ENCODE results near the gene PTPRF.

Gene PTPRF

GRCh38 chr1:43576521-43576920 lies 45.8 kb downstream of the PTPRF start:
- no peak for DNase-seq (ENCODE audit: low read depth in 2 of 3, low spot score in 1 of 3)

- no peak for DNase-seq (ENCODE audit: low read depth in 2 of 3, low spot score in 1 of 3)
Observed at GRCh38 chr1:43577655-43578542, 47.2 kb downstream of the PTPRF start.

GRCh38 chr1:43580039-43580438 lies 49.4 kb downstream of the PTPRF start:
- no peak for DNase-seq (ENCODE audit: low read depth in 2 of 3, low spot score in 1 of 3)

GRCh38 chr1:43582162-43582566 lies 51.5 kb downstream of the PTPRF start:
- peak in 2 of 3 donors; percentile 18 to 59 for DNase-seq (ENCODE audit: low read depth in 2 of 3, low spot score in 1 of 3)

GRCh38 chr1:43583058-43583457 lies 52.4 kb downstream of the PTPRF start:
- DNase-seq (ENCODE audit: low read depth in 2 of 3, low spot score in 1 of 3): no peak

GRCh38 chr1:43584204-43584603 lies 53.5 kb downstream of the PTPRF start:
- no peak for DNase-seq (ENCODE audit: low read depth in 2 of 3, low spot score in 1 of 3)

DNA sequence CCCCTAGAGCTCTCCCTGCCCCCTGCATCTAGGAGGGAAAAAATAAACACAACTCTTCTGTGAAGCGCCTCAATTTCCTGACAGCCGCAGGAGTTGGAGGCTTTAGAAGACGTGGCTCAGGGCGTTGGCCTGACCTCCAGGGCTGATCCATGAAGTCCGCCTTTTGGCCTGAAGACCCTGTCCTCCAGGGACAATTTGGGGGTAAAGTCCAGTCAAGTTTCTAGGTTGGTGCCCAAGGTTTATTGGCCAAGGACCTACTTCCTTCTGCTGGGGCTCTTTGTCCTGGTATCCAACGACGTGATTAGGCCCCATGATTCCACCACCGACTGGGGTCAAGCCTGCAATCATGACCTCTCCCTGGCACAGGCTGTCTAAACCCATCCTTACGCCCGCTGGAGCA lies 54.9 kb downstream of the PTPRF start:
- DNase-seq (ENCODE audit: low read depth in 2 of 3, low spot score in 1 of 3): no peak

- no peak for DNase-seq (ENCODE audit: low read depth in 2 of 3, low spot score in 1 of 3)
Observed at GRCh38 chr1:43586136-43586731, 55.6 kb downstream of the PTPRF start.

DNA sequence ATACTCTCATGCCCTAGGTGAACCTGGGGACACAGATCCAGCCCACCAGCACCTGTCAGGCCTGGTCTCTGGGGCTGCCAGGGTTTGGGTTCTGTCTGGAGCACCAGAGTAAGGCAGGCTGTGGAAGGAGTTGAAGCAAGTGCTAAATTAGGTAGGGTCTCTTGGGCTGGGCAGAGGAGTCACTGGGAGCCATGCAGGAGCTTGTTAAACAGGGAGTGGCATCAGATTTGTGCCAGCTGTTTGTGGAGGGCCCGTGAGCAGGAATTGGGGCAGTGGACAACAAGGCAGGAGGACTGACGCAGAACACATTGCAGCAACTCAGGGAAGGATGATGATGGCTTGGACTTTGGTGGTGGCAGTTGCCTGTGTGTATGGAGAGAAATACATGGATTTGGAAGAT lies 56.3 kb downstream of the PTPRF start:
- no peak for DNase-seq (ENCODE audit: low read depth in 2 of 3, low spot score in 1 of 3)

- no peak for DNase-seq (ENCODE audit: low read depth in 2 of 3, low spot score in 1 of 3)
Observed at GRCh38 chr1:43587594-43587993, 56.9 kb downstream of the PTPRF start.

GRCh38 chr1:43588592-43588991 lies 57.9 kb downstream of the PTPRF start:
- no peak for DNase-seq (ENCODE audit: low read depth in 2 of 3, low spot score in 1 of 3)

DNA sequence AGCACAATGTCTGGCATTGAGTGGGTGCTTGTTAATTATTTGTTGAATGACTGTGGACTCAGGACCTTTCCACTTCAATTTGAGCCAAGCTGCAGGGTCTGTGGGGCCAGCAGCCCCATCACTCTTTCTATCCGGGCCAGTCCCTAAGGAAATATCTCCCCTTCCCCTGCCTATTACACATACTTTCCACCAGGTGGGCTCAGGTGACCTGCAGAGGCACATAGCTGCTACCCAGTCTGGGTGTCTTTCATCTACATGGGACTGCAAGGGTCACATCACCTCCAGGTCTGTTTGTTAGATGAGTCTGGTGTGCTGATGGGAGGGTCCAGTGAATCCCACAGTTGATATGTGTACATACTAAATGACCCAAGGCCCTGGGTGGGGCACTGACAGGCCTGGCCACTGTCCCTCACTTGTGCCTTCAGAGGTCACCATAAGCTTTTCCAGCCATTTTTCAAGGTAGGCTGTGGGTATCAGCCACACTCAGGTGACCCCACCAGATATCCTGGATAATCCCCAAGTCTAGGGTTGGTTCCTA lies 59.8 kb downstream of the PTPRF start:
- DNase-seq (ENCODE audit: low read depth in 2 of 3, low spot score in 1 of 3): no peak

GRCh38 chr1:43591181-43591580 lies 60.5 kb downstream of the PTPRF start:
- DNase-seq (ENCODE audit: low read depth in 2 of 3, low spot score in 1 of 3): no peak

GRCh38 chr1:43592051-43592665 lies 61.5 kb downstream of the PTPRF start:
- no peak for DNase-seq (ENCODE audit: low read depth in 2 of 3, low spot score in 1 of 3)

- DNase-seq (ENCODE audit: low read depth in 2 of 3, low spot score in 1 of 3): no peak
Observed at GRCh38 chr1:43592974-43593683, 62.4 kb downstream of the PTPRF start.

DNA sequence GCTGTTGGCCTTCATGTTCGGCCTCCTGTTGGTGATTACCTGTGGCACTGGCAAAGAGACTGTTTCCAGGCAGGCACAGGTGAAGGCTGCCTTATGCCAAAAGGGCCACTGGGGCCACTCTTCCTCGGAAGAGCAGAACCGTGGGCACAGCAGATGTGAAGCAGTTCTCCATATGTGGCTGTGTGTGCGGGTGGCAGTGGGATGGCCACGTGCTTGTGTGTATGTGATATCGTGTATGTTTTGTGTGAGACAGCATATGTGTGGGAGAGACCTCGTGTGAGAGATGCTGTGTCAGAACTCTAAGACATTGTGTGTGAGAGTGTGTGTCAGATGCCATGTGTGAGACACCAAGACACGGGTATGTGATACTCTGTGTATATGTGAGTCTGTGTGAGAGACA lies 65.9 kb downstream of the PTPRF start:
- no peak for DNase-seq (ENCODE audit: low read depth in 2 of 3, low spot score in 1 of 3)

DNA sequence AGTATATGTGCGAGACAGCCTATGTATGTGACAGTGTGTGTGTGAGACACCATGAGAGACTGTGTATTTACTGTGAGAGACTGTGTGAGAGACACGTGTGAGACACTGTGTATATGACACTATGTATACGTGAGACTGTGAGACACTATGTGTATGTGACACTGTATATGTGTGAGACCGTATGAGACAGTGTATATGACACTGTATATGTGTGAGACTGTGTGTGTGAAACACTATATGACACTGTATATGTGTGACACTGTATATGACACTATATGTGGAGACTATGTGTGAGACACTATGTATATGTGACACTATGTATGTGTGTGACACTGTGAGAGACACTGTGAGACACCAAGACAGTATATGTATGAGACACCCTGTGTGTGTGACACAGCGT lies 66.3 kb downstream of the PTPRF start:
- no peak for DNase-seq (ENCODE audit: low read depth in 2 of 3, low spot score in 1 of 3)

GRCh38 chr1:43597721-43598120 lies 67.0 kb downstream of the PTPRF start:
- DNase-seq (ENCODE audit: low read depth in 2 of 3, low spot score in 1 of 3): no peak

GRCh38 chr1:43598622-43599021 lies 67.9 kb downstream of the PTPRF start:
- no peak for DNase-seq (ENCODE audit: low read depth in 2 of 3, low spot score in 1 of 3)

- DNase-seq (ENCODE audit: low read depth in 2 of 3, low spot score in 1 of 3): no peak
Observed at GRCh38 chr1:43600033-43601020, 69.6 kb downstream of the PTPRF start.
